CD4-positive, alpha-beta T cell treated with Interleukin-21 for 1 hour (primary cell): Measurements from ENCODE around the gene AOPEP.
"Not testable (repeated sequence)": the region's sequence is repeated elsewhere in the genome, so short reads cannot be mapped to it uniquely, and the experiment has no call there.

Source experiments
- DNase-seq: peaks from one replicate; pipeline ENCODE4 v3.0.0-alpha.2; 2020

Gene AOPEP

GRCh38 chr9:94874316-94874715 is 147.8 kb downstream of the AOPEP start:
- DNase-seq, result no peak

GRCh38 chr9:94875300-94876020 is 149.0 kb downstream of the AOPEP start:
- no peak for DNase-seq

- DNase-seq, result not testable (repeated sequence)
Measured at GRCh38 chr9:94878804-94879203, 152.3 kb downstream of the AOPEP start.

- no peak for DNase-seq
Measured at GRCh38 chr9:94879230-94879629, 152.7 kb downstream of the AOPEP start.

GRCh38 chr9:94881023-94881422 is 154.5 kb downstream of the AOPEP start:
- DNase-seq, result no peak

DNA sequence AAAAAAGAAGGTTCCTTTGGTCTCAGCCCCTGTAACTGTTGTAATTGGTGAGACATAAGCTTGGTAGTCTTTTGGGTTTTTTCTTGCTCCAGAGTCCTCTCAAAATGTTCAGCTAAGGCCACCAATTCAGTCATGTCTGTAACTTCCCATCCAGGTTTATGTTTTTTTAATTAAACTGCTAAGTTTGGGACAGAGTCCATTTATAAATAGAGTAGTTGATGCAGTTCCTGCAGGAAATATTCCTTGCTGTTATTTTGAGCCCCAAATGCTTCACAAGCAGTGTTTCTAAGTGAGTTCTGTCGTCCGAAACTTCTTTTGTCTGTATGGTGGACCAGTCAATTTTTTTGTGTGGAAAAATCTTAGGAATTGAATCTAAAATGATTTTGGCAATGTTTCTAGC is 155.0 kb downstream of the AOPEP start:
- DNase-seq, result no peak

DNA sequence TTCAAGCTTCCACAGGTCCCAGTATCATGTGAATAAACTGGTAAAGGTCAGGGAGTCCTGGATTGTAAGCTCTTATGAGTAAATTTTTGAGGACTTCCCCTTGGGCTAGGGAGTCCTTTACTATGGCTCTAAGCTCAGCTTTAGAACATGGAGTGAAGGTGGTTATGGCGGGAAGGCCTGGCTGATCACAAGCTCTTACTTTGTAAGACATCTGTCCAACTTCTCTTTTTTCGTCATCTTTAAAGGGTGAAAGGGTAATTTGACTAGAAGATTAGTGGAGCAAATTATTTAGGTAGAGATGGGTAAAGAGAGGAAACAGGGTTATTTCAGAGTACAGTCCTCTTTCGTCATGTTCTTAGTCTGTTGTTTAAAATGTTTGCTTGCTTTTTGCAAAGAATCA is 155.4 kb downstream of the AOPEP start:
- no peak for DNase-seq

DNA sequence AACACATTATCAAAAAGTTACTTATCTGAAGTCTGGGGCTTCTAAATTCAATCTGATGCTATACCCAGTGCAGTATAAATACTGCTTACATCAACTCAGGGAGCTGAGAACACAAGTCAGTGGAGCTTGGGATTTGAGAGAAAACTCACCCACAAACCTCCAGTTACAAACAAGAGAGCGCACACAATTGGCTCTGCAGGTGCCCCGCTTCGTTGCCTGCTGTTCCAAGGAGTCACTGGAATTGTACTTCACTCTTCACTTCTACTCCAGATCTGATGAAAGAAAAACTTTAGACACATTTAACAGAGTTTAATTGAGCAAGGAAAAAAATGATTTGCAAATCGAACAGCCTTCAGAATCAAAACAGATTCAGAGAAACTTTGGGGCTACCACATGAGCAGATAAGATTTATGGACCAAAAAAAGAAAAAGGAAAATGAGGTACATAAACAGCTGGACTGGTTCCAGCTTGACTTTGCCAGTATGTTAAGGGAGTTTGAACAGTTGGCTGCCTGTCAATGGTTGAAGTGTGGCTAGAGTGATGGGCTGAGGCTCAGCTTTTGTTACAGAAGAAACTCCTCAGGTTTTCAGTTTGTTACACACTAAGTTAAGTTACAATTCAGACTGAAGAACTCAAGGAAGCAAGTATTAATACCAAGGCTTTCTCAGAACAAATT is 156.6 kb downstream of the AOPEP start:
- DNase-seq, result no peak

GRCh38 chr9:94885854-94886447 is 159.5 kb downstream of the AOPEP start:
- no peak for DNase-seq

GRCh38 chr9:94887721-94888120 is 161.2 kb downstream of the AOPEP start:
- DNase-seq, result no peak

- no peak for DNase-seq
Measured at GRCh38 chr9:94888775-94889174, 162.3 kb downstream of the AOPEP start.

GRCh38 chr9:94889628-94890027 is 163.1 kb downstream of the AOPEP start:
- DNase-seq, result no peak

GRCh38 chr9:94891183-94891582 is 164.7 kb downstream of the AOPEP start:
- no peak for DNase-seq

GRCh38 chr9:94892675-94893074 is 166.2 kb downstream of the AOPEP start:
- no peak for DNase-seq

- DNase-seq, result no peak
Measured at GRCh38 chr9:94894094-94894699, 167.7 kb downstream of the AOPEP start.

GRCh38 chr9:94895668-94896067 is 169.2 kb downstream of the AOPEP start:
- no peak for DNase-seq

DNA sequence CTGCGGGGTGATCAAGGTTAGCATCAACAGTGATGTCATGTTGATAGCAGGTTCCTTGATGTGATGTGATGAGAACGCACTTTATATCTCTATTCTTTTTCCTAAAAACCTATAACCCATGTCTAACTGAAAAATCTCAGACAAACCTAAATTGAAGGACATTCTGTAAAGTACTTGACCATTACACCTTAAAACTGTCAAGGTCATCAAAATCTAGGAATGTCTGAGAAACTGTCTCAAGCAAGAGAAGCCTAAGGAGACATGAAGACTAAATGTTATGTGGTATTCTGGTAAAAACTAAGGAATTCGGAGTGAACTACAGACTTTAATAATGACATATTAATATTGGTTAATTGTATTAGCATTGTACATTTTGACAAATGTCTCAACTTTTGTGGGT is 170.0 kb downstream of the AOPEP start:
- DNase-seq, result no peak

GRCh38 chr9:94899464-94900221 is 173.1 kb downstream of the AOPEP start:
- DNase-seq, result no peak

DNA sequence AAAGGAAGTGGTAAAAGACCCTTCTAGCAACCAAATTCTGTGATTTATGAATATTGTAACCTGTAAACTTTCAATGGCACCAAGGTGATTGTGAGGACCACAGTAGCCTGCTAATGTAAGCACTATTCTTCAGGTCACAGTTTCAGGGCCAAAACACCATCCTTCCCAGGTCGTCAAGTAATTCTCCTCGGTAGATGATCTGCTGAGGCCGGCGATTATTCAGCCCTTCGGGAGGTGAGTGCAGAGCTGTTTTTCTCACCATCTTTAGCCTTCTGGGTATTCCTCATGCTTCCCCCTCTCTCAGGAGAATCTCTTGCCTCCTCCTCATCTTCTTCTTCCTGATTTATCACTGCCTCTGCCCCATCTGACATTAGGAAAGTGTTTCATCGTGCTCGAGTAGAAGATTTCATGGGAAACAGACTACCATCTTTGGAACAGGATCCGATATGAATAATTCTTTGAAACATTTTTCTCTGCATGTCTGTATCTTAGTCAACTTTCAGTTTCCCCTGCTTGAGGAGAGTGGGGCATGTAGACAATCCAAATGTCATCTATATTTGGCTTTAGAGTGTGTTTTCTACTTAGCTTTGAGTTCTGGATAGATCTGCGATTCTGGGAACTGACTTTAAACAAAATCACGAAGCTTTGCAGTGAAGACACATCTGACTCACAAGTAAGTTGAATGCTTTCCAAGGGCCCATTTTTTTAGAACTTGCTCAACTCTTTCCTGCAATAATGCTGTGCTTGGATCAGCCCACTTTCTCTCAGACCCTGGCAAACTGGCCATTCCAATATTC is 173.9 kb downstream of the AOPEP start:
- DNase-seq, result no peak

DNA sequence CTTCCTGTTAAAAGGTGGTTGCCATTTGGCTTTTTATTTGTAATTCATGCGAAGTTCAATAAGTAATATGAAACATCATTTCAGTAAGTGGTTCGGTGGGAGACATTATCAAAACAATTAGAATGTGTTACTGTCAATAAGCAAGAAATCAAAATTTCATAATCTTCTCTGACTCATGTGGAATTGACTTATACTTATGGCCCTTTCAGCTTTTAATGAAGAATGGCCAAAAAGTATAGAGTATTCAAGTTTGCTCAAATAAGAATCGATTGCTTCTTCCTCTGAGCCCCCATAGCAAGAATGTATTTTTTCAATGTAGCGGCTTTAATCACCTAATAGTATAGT is 174.5 kb downstream of the AOPEP start:
- DNase-seq, result no peak

DNA sequence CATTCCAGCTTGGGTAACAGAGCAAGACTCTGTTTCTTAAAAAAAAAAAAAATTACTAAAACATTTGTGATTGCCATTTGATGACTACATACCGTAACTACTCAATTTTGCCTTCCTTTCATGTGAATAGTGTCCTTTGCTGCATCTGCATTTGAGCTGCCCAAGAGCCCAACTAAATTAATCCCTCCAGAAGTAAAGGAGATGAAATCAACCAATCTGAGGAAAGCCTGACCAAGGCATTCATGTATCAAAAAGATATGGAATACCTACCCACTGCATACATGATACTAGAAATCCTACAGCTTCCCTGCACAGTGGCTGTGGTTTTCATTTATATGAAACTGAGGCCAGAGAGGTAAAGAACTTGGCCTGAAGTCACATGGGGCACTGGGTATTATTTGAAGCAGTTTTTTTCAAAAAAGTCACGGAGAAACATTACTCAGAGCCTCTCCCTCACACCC is 177.5 kb downstream of the AOPEP start:
- no peak for DNase-seq

GRCh38 chr9:94904806-94905205 is 178.3 kb downstream of the AOPEP start:
- DNase-seq, result no peak
